ENCODE results near the gene SMCR8. TPM values are rescaled to one million over a fixed set of nuclear protein-coding genes. Genes with fewer than 3 reads are reported as not detected.

The SMCR8 gene
- total and polyA plus RNA-seq, 2 of the 13 experiments (the other 11 are each of a cell fraction or from before 2014, with no cell fraction given) = 7.6 to 11.8 TPM

DNA sequence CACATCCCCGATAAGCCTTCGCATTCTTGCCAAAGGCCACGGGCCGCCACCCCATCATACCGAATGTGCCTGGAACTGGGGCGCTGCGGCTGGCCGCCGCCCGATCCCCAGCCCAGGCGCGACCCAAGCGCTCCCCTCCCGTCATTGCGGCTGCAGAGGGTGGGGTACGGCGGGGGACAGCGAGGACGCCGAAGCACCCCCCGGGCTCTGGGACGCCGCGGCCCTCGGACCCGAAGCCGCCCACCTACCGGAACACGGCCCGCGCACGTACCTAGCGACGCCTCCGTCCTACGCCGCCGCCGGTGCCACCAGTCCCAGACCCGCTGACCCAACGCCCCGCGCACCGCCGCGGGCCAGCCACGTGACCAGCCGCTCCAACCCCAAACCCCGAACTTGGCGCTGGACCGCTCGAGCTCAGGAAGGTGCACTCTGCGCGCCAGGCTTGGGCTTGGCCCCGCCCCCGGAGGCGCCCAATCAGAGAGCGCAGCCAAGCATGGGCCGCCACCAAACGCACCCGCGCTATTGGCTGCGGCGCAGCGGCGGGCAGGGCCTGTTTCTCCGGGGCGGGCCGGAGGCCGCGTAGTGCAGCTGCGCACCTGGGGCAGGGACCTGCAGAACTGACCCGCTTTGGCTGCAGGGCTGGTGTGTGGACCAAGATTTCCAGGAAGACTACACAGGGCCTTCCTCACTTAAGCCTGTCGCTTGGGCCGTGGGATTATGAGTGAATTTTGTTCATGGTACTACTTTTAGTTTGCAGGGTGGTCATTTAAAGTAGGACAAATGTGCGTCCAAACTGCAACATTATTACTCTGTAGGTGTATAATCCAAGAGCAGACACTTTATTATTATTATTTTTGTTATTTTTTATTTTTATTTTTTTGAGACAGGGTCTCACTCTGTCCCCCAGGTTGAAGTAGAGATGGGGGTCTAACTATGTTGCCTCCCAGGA is 48.3 kb downstream of the SMCR8 start, which contains the start of gene SHMT1 (continued):
- TF ChIP-seq ZNF609 (CRISPR knock-in tag; IDR thresholded peaks at IDR 0.05; ENCODE audit: borderline replicate concordance) (no peak), E2F2 (CRISPR knock-in tag; IDR thresholded peaks at IDR 0.05; ENCODE audit: borderline replicate concordance) (peak; percentile 60; the same call in 1 of the 2 replicates), KMT2B (CRISPR knock-in tag; IDR thresholded peaks at IDR 0.05) (peak; percentile 47; the same call in 1 of the 2 replicates), CBX1 (IDR thresholded peaks at IDR 0.05; ENCODE audit: low read depth) (no peak), MED13 (CRISPR knock-in tag; IDR thresholded peaks at IDR 0.05) (peak; percentile 75; the same call in 1 of the 2 replicates), CREB1 (IDR thresholded peaks at IDR 0.05) (no peak), CREB1 (CRISPR knock-in tag; IDR thresholded peaks at IDR 0.05) (no peak), ZBTB46 (CRISPR knock-in tag; IDR thresholded peaks at IDR 0.05; ENCODE audit: borderline replicate concordance) (no peak), ZNF3 (CRISPR knock-in tag; IDR thresholded peaks at IDR 0.05) (no peak), ZNF180 (CRISPR knock-in tag; IDR thresholded peaks at IDR 0.05; ENCODE audit: borderline replicate concordance, low read depth) (peak; percentile 35; the same call in 1 of the 2 replicates), MYPOP (CRISPR knock-in tag; IDR thresholded peaks at IDR 0.05) (peak; percentile 95)
- TF ChIP-seq, protein P1, sequence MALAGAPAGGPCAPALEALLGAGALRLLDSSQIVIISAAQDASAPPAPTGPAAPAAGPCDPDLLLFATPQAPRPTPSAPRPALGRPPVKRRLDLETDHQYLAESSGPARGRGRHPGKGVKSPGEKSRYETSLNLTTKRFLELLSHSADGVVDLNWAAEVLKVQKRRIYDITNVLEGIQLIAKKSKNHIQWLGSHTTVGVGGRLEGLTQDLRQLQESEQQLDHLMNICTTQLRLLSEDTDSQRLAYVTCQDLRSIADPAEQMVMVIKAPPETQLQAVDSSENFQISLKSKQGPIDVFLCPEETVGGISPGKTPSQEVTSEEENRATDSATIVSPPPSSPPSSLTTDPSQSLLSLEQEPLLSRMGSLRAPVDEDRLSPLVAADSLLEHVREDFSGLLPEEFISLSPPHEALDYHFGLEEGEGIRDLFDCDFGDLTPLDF (CRISPR knock-in tag; IDR thresholded peaks at IDR 0.05) = peak; percentile 93
- TF ChIP-seq, protein P2, sequence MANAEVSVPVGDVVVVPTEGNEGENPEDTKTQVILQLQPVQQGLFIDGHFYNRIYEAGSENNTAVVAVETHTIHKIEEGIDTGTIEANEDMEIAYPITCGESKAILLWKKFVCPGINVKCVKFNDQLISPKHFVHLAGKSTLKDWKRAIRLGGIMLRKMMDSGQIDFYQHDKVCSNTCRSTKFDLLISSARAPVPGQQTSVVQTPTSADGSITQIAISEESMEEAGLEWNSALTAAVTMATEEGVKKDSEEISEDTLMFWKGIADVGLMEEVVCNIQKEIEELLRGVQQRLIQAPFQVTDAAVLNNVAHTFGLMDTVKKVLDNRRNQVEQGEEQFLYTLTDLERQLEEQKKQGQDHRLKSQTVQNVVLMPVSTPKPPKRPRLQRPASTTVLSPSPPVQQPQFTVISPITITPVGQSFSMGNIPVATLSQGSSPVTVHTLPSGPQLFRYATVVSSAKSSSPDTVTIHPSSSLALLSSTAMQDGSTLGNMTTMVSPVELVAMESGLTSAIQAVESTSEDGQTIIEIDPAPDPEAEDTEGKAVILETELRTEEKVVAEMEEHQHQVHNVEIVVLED (CRISPR knock-in tag; IDR thresholded peaks at IDR 0.05; ENCODE audit: borderline replicate concordance) = peak; percentile 82
- TF ChIP-seq, protein P3, sequence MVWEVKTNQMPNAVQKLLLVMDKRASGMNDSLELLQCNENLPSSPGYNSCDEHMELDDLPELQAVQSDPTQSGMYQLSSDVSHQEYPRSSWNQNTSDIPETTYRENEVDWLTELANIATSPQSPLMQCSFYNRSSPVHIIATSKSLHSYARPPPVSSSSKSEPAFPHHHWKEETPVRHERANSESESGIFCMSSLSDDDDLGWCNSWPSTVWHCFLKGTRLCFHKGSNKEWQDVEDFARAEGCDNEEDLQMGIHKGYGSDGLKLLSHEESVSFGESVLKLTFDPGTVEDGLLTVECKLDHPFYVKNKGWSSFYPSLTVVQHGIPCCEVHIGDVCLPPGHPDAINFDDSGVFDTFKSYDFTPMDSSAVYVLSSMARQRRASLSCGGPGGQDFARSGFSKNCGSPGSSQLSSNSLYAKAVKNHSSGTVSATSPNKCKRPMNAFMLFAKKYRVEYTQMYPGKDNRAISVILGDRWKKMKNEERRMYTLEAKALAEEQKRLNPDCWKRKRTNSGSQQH (CRISPR knock-in tag; IDR thresholded peaks at IDR 0.05; ENCODE audit: low read depth) = peak; percentile 44; the same call in 1 of the 2 replicates
